Bronchial epithelial cell (primary cell): ENCODE results near the gene BSG. TPM values are rescaled to one million over a fixed set of nuclear protein-coding genes. Genes with fewer than 3 reads are reported as not detected.

Experiments
- DNase-seq: peaks from one replicate; pipeline ENCODE4 v3.0.0-alpha.2; 2010; ENCODE audit warnings: low read depth
- FAIRE-seq: peaks from 2 replicates; lab custom pipeline; 2011; peaks lifted over from hg19 to GRCh38; lab: Jason Lieb, UNC
- H3K27me3 ChIP-seq: 2 replicates; pipeline ENCODE4 v1.5.1; 2011; ENCODE audit warnings: low read length; ENCODE audit not compliant: control insufficient read depth, insufficient read depth
- H3K36me3 ChIP-seq: 2 replicates; pipeline ENCODE4 v1.5.1; 2011; ENCODE audit warnings: low read length; ENCODE audit not compliant: control insufficient read depth, insufficient read depth
- H3K4me3 ChIP-seq: 2 replicates; pipeline ENCODE4 v1.5.1; 2011; ENCODE audit warnings: mild to moderate bottlenecking, low read depth, low read length, control low read depth
- CTCF ChIP-seq: IDR thresholded peaks from 2 replicates; pipeline ENCODE4 v1.5.1; 2011; ENCODE audit warnings: mild to moderate bottlenecking, moderate library complexity, low read length, control low read depth, inconsistent platforms; ENCODE audit not compliant: insufficient read depth, severe bottlenecking
- total RNA-seq: library from RNA; depleted of rRNA; stranded (reverse); fragments of >200 nt; gene quantifications from 2 replicates; pipeline ENCODE4 v1.2.1, GENCODE V29; 2014

BSG gene
- total RNA-seq, 1 donor from 2014 or later = 369 TPM

DNA sequence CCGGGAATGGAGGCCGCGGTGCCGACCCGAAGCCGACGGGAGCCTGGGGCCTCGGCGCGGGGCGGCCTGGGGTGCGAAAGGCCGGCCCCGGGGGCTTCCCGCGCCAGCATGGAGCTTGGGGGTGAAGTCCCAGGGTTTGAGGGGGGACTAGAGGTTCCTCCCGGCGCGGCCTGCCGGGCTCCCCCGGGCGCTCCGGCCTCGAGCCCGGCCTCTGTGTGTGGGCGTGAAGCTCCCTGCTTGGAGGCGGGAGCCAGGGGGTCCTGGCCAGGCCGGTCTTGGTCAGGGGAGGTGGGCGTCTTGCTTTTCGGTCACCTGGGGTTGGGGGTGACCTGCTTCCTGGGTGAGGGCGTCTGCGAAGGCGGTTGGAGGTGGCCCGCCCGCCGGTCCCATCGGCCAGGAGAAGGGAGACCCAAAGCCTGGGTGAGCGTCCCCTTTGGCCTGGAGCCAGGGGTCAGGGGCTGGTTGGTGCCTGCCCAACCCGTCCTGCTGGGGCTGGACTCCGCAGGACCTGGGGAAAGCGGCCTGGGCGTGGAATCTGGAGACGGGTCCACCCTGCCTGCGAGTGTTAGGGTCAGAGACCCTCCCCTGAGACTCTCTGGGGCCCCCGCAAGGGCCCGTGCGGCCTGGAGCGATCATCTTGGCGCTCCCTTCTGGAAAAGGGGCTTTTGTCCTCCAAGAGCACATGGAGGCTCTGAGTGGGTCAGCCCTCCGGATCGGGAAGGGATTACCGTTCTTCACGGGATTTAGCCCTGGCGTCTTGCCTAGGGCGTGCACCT, 535 bp downstream of the BSG start:
- DNase-seq (peak; percentile 35), FAIRE-seq (no peak)
- Histone ChIP-seq H3K4me3 (peak overlapping the region; percentile 90), H3K36me3 (peaks cover 9% of the 10 kb centered on the region), H3K27me3 (no peaks in the 10 kb centered on the region)
- no peak for TF ChIP-seq CTCF

- FAIRE-seq (no peak), DNase-seq (no peak)
- Histone ChIP-seq H3K36me3 (peaks cover 11% of the 10 kb centered on the region), H3K27me3 (no peaks in the 10 kb centered on the region), H3K4me3 (peak overlapping the region; percentile 90)
- TF ChIP-seq CTCF = no peak
Measured at GRCh38 chr19:573519-573825, 1.1 kb downstream of the BSG start.

- DNase-seq (no peak), FAIRE-seq (no peak)
Measured at GRCh38 chr19:574658-575526, 2.5 kb downstream of the BSG start.

DNA sequence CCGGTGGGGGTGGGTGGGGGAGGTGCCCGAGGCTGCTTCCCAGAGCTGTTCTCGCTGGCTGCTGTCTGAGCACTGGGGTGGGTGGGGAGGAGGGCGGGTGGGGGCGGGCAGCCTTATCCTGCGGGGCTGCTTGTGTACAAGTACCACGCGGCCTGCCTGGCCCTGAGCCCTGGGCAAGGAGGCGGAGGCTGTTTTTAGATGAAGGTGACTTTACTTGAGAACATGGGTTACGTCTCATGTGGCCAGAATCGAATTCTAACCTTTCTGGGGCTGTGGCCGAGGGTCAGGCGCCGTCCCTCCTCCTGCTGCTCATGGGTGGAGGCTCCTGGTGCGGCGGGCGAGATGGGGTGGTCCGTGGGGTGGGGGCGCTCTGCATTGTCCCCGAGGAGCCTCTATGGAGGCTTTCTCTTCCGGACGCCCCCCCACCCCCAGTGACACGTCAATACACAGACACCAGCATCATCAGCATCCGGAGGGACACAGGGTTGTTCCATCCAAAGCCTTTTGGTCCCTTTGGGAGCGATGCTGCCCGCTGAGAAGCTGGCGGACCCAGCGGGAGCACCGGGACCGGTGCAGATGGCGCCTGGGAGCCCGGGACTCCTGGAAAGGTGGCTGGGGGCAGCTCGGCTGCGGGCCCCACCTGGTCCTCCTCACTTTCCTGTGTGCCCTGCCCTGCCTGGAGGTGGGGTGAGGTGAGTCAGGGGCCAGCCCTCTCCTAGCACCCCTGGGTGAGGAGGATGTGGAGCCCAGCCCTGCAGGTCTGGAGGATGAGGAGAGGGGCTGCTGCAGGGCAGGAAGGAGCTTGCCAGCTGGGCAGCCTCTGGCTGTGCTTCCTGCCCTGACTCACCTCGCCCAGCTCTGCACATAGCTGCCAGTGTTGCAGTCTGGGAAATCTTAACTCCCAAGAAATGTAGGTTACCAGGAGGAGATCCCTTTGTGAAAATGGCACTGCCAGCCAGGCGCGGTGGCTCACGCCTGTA, 3.4 kb downstream of the BSG start:
- no peaks in the 10 kb centered on the region for H3K27me3 ChIP-seq
- peak; percentile 80 for DNase-seq
- no peak for TF ChIP-seq CTCF
- peaks cover 17% of the 10 kb centered on the region for H3K36me3 ChIP-seq
- peak overlapping the region; percentile 26 for H3K4me3 ChIP-seq
- no peak for FAIRE-seq

More at GRCh38 chr19:574658-575526, 2.5 kb downstream of the BSG start:
- Histone ChIP-seq H3K4me3 (peak overlapping the region; percentile 26), H3K36me3 (peaks cover 15% of the 10 kb centered on the region), H3K27me3 (no peaks in the 10 kb centered on the region)
- TF ChIP-seq CTCF = no peak

GRCh38 chr19:576768-577438, 4.5 kb downstream of the BSG start:
- Histone ChIP-seq H3K4me3 (no peak overlapping the region), H3K27me3 (no peaks in the 10 kb centered on the region), H3K36me3 (peaks cover 26% of the 10 kb centered on the region)
- FAIRE-seq = no peak
- no peak for TF ChIP-seq CTCF
- DNase-seq = no peak
